Fibroblast of mammary gland (primary cell): ENCODE measurements around the gene PCNX1.
A peak's percentile ranks its signal among the peaks of the same experiment; 100 is the strongest.

Experiments
- DNase-seq: peaks from one replicate; pipeline ENCODE4 v3.0.0-alpha.2; 2010; ENCODE audit warnings: low read depth
- H3K4me3 ChIP-seq: 2 replicates; pipeline ENCODE4 v1.5.1; 2011; ENCODE audit warnings: low read depth, mild to moderate bottlenecking, low read length, moderate library complexity; ENCODE audit not compliant: control insufficient read depth
- CTCF ChIP-seq: conservative IDR thresholded peaks from 2 replicates; pipeline ENCODE4 v1.5.1; 2011; ENCODE audit warnings: low read depth, low read length, inconsistent platforms; ENCODE audit not compliant: control insufficient read depth, insufficient read depth

PCNX1 gene

GRCh38 chr14:70943838-70944237 is 36.6 kb downstream of the PCNX1 start:
- TF ChIP-seq CTCF: no peak
- no peak overlapping the region for H3K4me3 ChIP-seq
- no peak for DNase-seq

GRCh38 chr14:70947739-70948138 is 40.5 kb downstream of the PCNX1 start:
- no peak overlapping the region for H3K4me3 ChIP-seq
- DNase-seq: no peak
- TF ChIP-seq CTCF: no peak

- H3K4me3 ChIP-seq: no peak overlapping the region
- TF ChIP-seq CTCF: no peak
- DNase-seq: no peak
These were observed 45.2 kb downstream of the PCNX1 start for GRCh38 chr14:70952485-70952884.

- TF ChIP-seq CTCF: no peak
- H3K4me3 ChIP-seq: no peak overlapping the region
- DNase-seq: no peak
These were observed 46.8 kb downstream of the PCNX1 start for GRCh38 chr14:70954068-70954467.

GRCh38 chr14:70955543-70956480 is 48.6 kb downstream of the PCNX1 start:
- peak; percentile 76 for TF ChIP-seq CTCF
- DNase-seq: peak; percentile 55
- no peak overlapping the region for H3K4me3 ChIP-seq

- no peak overlapping the region for H3K4me3 ChIP-seq
- no peak for TF ChIP-seq CTCF
- no peak for DNase-seq
These were observed 49.3 kb downstream of the PCNX1 start for GRCh38 chr14:70956511-70956910.
